Glutamatergic neuron (in vitro differentiated cells): Measurements from ENCODE around the gene CDKN2B-AS1. TPM values are rescaled to one million over a fixed set of nuclear protein-coding genes. Genes with fewer than 3 reads are reported as not detected.

Source experiments
- DNase-seq: peaks from one replicate; pipeline ENCODE4 v3.0.0; 2022
- H3K27ac Mint-ChIP-seq: one replicate; pipeline ENCODE4 v1.8.0; 2020; ENCODE audit warnings: mild to moderate bottlenecking, mixed read lengths, inconsistent platforms; ENCODE audit not compliant: unreplicated experiment
- H3K27me3 Mint-ChIP-seq: one replicate; pipeline ENCODE4 v1.8.0; 2020; ENCODE audit warnings: mild to moderate bottlenecking, moderate library complexity, mixed read lengths, inconsistent platforms; ENCODE audit not compliant: unreplicated experiment
- H3K36me3 Mint-ChIP-seq: one replicate; pipeline ENCODE4 v1.8.0; 2020; ENCODE audit warnings: mild to moderate bottlenecking, mixed read lengths, inconsistent platforms; ENCODE audit not compliant: unreplicated experiment
- H3K4me1 Mint-ChIP-seq: one replicate; pipeline ENCODE4 v1.8.0; 2020; ENCODE audit warnings: mild to moderate bottlenecking, low read depth, mixed read lengths, inconsistent platforms; ENCODE audit not compliant: unreplicated experiment
- H3K4me3 Mint-ChIP-seq: one replicate; pipeline ENCODE4 v1.8.0; 2020; ENCODE audit warnings: mild to moderate bottlenecking, mixed read lengths, inconsistent platforms; ENCODE audit not compliant: unreplicated experiment
- H3K9me3 Mint-ChIP-seq: one replicate; pipeline ENCODE4 v1.8.0; 2020; ENCODE audit warnings: mild to moderate bottlenecking, moderate library complexity, mixed read lengths, inconsistent platforms; ENCODE audit not compliant: unreplicated experiment
- CTCF ChIP-seq: fragments of 200-600 bp; sonication (generic); IDR thresholded peaks from one replicate; pipeline ENCODE4 v1.5.0; 2021; ENCODE audit not compliant: partially characterized antibody, unreplicated experiment
- total RNA-seq: library from RNA; stranded (reverse); fragmentation: NEBNext Ultra II Directional; extraction: Animal tissue kit (Norgen Biotek cat#: 25700); gene quantifications from one replicate; pipeline ENCODE4 v1.2.1, GENCODE V29; 2021; ENCODE audit not compliant: unreplicated experiment

The CDKN2B-AS1 gene
- total RNA-seq, 1 donor from 2014 or later, result not detected

- H3K4me1 Mint-ChIP-seq, result no peaks in the 10 kb centered on the region
- no peak overlapping the region for H3K4me3 Mint-ChIP-seq
- H3K27ac Mint-ChIP-seq, result no peak overlapping the region
- H3K36me3 Mint-ChIP-seq, result no peaks in the 10 kb centered on the region
- TF ChIP-seq CTCF, result no peak
- H3K27me3 Mint-ChIP-seq, result peaks cover 22% of the 10 kb centered on the region
- H3K9me3 Mint-ChIP-seq, result peaks cover 6% of the 10 kb centered on the region
- no peak for DNase-seq
These were observed 6.3 kb upstream of the CDKN2B-AS1 start for GRCh38 chr9:21988056-21988990.

- peaks cover 6% of the 10 kb centered on the region for H3K9me3 Mint-ChIP-seq
- no peak for TF ChIP-seq CTCF
- DNase-seq, result no peak
- peaks cover 26% of the 10 kb centered on the region for H3K27me3 Mint-ChIP-seq
- H3K36me3 Mint-ChIP-seq, result no peaks in the 10 kb centered on the region
- H3K4me3 Mint-ChIP-seq, result no peak overlapping the region
- no peaks in the 10 kb centered on the region for H3K4me1 Mint-ChIP-seq
- H3K27ac Mint-ChIP-seq, result no peak overlapping the region
These were observed 5.0 kb upstream of the CDKN2B-AS1 start for GRCh38 chr9:21989440-21990189.

GRCh38 chr9:21991072-21991959 is 3.3 kb upstream of the CDKN2B-AS1 start:
- Mint-ChIP-seq H3K4me1 (no peaks in the 10 kb centered on the region), H3K4me3 (no peak overlapping the region), H3K9me3 (peaks cover 6% of the 10 kb centered on the region), H3K27me3 (peaks cover 30% of the 10 kb centered on the region), H3K27ac (no peak overlapping the region), H3K36me3 (no peaks in the 10 kb centered on the region)
- DNase-seq, result no peak
- TF ChIP-seq CTCF, result no peak

- Mint-ChIP-seq H3K36me3 (no peaks in the 10 kb centered on the region), H3K27ac (no peak overlapping the region), H3K4me1 (no peaks in the 10 kb centered on the region), H3K9me3 (peaks cover 5% of the 10 kb centered on the region), H3K4me3 (peak overlapping the region; percentile 8), H3K27me3 (peaks cover 30% of the 10 kb centered on the region)
- TF ChIP-seq CTCF, result no peak
- no peak for DNase-seq
These were observed 1.6 kb upstream of the CDKN2B-AS1 start for GRCh38 chr9:21993007-21993406.
